ENCODE measurements around the gene CD247.

CD247 gene

GRCh38 chr1:167510244-167510643 is 8.1 kb downstream of the CD247 start:
- DNase-seq = no peak

GRCh38 chr1:167509587-167509986 is 8.7 kb downstream of the CD247 start:
- DNase-seq = no peak

- no peak for DNase-seq
Observed at GRCh38 chr1:167507719-167508118, 10.6 kb downstream of the CD247 start.

- DNase-seq = no peak
Observed at GRCh38 chr1:167504467-167504827, 13.9 kb downstream of the CD247 start.

GRCh38 chr1:167503626-167504466 is 14.5 kb downstream of the CD247 start:
- DNase-seq = no peak

- no peak for DNase-seq
Observed at GRCh38 chr1:167502719-167503462, 15.4 kb downstream of the CD247 start.

GRCh38 chr1:167502192-167502551 is 16.2 kb downstream of the CD247 start:
- DNase-seq = no peak

GRCh38 chr1:167501515-167502191 is 16.7 kb downstream of the CD247 start:
- no peak for DNase-seq

- no peak for DNase-seq
Observed at GRCh38 chr1:167500283-167500860, 18.0 kb downstream of the CD247 start.

GRCh38 chr1:167499664-167500101 is 18.6 kb downstream of the CD247 start:
- no peak for DNase-seq

- DNase-seq = no peak
Observed at GRCh38 chr1:167499106-167499505, 19.2 kb downstream of the CD247 start.

GRCh38 chr1:167496797-167497619 is 21.3 kb downstream of the CD247 start:
- no peak for DNase-seq

GRCh38 chr1:167493372-167493771 is 25.0 kb downstream of the CD247 start:
- DNase-seq = no peak

- DNase-seq = no peak
Observed at GRCh38 chr1:167492481-167492910, 25.8 kb downstream of the CD247 start.

GRCh38 chr1:167491586-167492461 is 26.5 kb downstream of the CD247 start:
- no peak for DNase-seq

GRCh38 chr1:167490765-167491164 is 27.6 kb downstream of the CD247 start:
- no peak for DNase-seq

GRCh38 chr1:167489571-167490340 is 28.6 kb downstream of the CD247 start:
- no peak for DNase-seq

- no peak for DNase-seq
Observed at GRCh38 chr1:167488786-167489185, 29.5 kb downstream of the CD247 start.

- DNase-seq = no peak
Observed at GRCh38 chr1:167487614-167488013, 30.7 kb downstream of the CD247 start.

GRCh38 chr1:167486090-167486824 is 32.1 kb downstream of the CD247 start:
- no peak for DNase-seq
